ENCODE results near the gene JADE1.

JADE1 gene

GRCh38 chr4:128846063-128846462, 36.6 kb downstream of the JADE1 start:
- no peak for DNase-seq (ENCODE audit: low read depth)

GRCh38 chr4:128847082-128847724, 37.7 kb downstream of the JADE1 start:
- DNase-seq (ENCODE audit: low read depth): no peak

DNA sequence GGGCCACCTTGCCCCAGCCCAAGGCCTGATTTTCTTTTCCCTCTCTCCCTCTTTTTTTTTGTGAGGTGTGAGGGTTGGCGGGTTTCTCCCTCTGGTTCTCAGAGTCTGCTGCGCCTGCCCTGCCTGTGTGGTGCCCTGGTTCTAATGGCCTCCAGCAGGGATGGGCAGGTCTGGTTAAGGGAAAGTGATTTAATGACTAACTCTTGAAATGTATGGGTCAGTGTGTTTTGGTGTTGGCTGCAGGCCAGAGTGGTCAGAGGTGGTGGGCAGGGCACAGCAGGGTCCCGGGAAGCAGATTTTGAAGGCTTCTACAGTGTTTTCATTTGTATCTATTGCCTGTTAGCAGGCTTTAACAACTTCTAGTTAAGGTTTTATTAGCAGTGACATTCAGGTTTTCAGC, 39.0 kb downstream of the JADE1 start:
- DNase-seq (ENCODE audit: low read depth): no peak

- no peak for DNase-seq (ENCODE audit: low read depth)
These were observed 40.8 kb downstream of the JADE1 start for GRCh38 chr4:128850252-128850651.

DNA sequence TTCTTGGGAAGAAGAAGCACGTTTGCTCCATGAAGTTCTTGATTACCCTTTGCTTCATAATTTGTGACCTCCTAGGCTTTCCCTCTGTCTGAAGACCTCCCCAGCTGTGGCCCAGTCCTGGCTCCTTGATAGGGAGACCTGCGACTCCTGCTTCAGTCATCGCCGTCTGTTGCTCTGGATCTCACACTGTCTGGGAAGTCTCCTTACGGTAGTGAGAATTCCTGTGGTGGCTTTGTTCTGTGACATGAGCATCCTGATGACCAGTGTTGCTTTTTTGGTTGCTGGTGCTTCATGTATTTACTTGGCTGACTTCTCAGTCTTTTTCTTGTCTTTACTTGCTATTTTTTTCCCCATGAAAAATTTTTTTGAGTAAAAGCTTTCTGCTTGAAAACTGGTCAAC, 44.2 kb downstream of the JADE1 start:
- no peak for DNase-seq (ENCODE audit: low read depth)

- DNase-seq (ENCODE audit: low read depth): no peak
These were observed 44.9 kb downstream of the JADE1 start for GRCh38 chr4:128854433-128854832.

- DNase-seq (ENCODE audit: low read depth): no peak
These were observed 46.1 kb downstream of the JADE1 start for GRCh38 chr4:128855621-128856020.

DNA sequence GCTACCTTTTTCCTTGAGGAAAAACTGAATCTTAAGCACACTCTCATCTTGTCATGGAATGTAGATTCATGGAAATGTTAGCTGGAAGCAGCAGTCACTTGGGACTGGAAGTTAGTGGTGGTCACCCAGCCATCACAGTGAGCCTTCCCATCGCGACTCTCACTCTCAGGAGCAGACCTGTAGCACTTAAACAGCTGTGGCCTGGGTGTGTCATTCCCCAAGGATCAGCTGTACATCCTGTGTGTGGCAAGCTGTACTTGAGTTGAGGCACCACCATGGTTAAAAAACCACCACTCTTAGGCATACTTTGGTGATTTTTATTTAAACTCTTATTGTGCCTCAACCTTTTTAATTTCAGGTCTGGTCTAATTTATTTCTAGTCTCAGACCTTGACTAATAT, 46.7 kb downstream of the JADE1 start:
- no peak for DNase-seq (ENCODE audit: low read depth)

DNA sequence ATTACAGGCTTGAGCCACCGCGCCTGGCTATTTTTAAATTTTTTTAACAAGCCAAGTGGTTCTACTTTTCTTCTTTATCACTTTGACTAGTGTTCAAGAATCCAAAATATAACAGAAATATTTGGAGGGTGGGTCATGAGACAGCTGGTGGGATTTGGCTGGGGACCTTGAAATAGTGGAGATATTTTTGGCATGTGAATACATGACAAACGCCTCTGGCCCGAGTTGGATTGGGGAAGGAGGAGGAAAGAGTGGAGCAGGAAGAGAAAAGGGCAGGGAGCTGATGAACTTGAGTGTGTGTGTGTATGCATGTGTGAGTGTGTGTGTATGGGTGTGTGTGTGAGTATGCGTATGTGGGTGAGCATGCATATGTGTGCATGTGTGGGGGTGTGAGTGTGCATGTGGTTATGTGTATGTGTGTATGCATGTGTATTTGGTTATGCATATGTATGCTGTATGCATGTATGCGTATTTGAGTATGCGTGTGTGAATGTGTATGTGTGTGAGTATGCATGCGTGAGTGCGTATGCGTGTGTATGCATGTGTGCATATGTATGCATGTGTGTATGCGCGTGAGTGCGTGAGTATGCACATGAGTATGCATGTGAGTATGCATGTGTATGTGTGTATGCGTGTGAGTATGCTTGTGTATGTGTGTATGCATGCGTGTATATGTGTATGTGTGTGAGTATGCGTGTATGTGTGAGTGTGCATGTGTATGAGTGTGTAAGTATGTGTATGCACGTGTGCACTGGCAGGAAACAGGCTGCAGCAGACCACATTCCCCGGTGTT, 49.6 kb downstream of the JADE1 start:
- no peak for DNase-seq (ENCODE audit: low read depth)

DNA sequence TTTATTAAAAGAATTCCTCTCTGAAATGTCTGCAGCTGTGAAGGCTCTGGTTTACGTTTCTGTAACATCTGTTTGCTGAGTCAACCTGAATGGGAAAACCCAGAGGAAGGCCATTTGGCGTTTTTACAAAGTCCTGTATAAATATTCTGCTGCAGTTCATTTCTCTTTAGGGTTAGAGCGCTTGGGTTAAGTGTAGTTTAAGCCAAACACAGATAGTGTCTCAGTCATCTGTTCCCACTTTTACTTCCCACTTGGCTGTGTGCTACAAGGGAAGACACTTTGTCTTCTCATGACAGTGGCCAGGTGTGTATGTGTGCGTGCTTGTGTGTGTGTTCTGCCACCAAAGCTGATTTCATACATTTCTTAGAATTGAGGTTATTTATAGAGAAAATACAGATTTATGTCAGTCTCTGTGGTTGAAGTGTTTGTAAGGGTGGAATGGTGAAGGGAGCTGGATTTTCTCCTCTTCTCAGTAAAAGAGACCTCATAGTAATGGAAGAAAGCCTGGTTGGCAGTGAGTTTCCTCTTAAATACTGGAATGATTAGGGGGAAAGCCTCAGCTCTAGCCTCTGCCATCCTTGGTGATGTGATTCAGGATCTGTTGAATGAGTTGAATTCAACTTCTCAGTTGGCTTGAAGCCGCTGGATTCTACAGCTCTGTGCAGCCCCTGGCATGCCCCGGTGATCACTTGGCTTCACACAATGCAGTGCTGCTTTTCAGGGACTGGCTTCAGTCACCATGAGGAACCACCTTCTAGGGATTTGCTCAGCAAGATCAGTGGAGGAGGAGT, 50.6 kb downstream of the JADE1 start:
- no peak for DNase-seq (ENCODE audit: low read depth)

GRCh38 chr4:128861856-128862518, 52.5 kb downstream of the JADE1 start:
- no peak for DNase-seq (ENCODE audit: low read depth)

- no peak for DNase-seq (ENCODE audit: low read depth)
These were observed 53.3 kb downstream of the JADE1 start for GRCh38 chr4:128862608-128863311.

DNA sequence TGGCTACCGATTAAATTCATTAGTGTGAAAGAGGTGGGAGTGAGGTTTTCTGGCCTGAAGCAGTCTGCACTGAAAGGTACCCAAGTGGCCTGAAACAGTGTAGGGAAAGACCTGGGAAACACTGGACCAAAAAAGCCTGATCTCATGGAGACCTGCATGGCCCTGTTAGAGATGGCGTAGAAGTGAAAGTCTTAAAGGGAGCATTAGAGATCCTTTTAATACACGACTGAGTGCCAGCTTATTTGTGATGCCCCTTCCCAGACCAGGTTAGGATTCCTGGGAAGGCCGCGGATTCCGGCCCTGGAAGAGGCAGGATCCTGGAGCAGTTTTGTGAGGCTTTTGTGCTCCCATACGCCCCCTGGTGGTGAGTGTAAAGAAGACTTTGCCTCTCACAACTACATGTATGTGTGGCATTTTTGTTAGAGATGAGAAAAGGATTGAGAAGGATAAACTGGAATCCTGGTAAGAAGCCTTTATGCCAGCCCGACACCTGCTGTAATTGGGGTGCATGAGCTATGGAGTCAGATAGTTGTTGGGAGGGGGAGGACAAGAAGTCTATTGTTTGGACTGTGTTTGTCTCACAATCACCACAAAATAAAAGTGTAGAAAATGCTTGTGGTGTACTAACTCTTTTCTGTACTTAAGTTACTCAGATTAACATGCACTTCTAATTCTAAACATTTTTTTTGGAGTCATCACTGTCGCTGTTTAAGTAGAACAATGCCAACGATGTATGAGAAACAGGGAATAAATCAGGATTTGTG, 54.0 kb downstream of the JADE1 start:
- DNase-seq (ENCODE audit: low read depth): peak; percentile 34

- DNase-seq (ENCODE audit: low read depth): no peak
These were observed 55.6 kb downstream of the JADE1 start for GRCh38 chr4:128865132-128865531.

GRCh38 chr4:128866269-128866668, 56.8 kb downstream of the JADE1 start:
- DNase-seq (ENCODE audit: low read depth): no peak

DNA sequence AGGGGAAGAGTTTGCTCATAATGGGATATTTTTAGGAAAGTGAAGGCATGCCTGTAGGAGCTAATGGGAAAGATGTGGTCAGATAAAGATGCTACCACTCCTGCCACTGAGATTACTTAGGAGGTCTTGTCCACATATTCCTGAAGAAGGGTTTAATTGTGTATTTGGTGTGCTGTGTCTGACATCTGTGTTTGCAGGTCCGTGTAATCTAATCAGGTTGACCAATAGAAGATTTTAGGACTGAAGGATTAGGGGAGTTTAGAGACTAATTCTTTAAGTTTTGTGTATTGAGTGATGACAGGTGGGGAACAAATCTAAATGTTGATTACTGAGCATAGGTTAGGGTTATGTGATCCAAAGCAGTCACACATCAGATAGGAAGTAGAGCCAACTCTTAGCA, 57.2 kb downstream of the JADE1 start:
- no peak for DNase-seq (ENCODE audit: low read depth)

GRCh38 chr4:128868758-128869157, 59.3 kb downstream of the JADE1 start:
- no peak for DNase-seq (ENCODE audit: low read depth)

GRCh38 chr4:128869776-128870509, 60.4 kb downstream of the JADE1 start:
- DNase-seq (ENCODE audit: low read depth): no peak

DNA sequence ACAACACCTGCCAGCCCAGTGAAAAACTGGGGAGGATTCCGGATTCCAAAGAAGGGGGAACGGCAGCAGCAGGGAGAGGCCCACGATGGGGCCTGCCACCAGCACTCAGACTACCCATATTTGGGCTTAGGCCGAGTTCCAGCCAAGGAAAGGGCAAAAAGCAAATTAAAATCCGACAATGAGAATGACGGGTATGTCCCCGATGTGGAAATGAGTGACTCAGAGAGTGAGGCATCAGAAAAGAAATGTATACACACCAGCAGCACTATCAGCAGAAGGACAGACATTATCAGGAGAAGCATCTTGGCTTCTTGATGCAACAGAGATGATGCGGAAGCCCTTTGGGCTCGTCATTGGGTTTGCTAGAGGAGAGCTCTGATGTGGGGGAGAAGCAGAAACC, 62.4 kb downstream of the JADE1 start:
- DNase-seq (ENCODE audit: low read depth): no peak

DNA sequence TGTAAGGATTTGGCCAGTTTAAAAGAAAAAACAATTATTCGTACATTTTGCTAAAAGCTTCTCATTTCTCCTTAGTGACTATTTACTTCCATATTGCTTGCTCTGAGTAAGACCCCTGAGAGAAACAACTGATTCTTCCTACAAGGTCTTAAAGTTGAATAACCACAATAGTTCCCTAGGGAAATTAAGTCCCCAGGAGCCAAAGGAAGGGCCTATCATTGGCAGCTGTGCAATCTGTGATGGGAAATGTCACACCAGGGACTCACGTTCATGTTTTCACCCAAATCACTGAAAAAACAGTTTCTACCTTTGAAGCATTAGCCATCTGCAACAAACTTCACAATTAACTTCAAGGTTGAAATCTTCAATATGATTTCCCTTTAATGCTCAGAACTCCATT, 66.7 kb downstream of the JADE1 start:
- no peak for DNase-seq (ENCODE audit: low read depth)

Data from stimulated activated CD8-positive, alpha-beta memory T cell treated with anti-CD3 and anti-CD28 coated beads, Interleukin-4, amount 100 ng/mL, for 24 hours (primary cell).